ENCODE data around the gene XPC. TPM values are rescaled to one million over a fixed set of nuclear protein-coding genes. Genes with fewer than 3 reads are reported as not detected.

Gene XPC
- polyA plus RNA-seq, 1 donor from 2014 or later = 21.9 TPM

- H3K4me2 ChIP-seq (ENCODE audit: low read length) = peak overlapping the region; percentile 84
- H3K9me2 ChIP-seq (ENCODE audit: insufficient read depth, low read length) = no peaks in the 10 kb centered on the region
- TF ChIP-seq MXI1 (conservative IDR thresholded peaks at IDR 0.05; ENCODE audit: poor library complexity, severe bottlenecking) (peak; percentile 83), REST (IDR thresholded peaks at IDR 0.05; ENCODE audit: borderline replicate concordance) (no peak), TAF1 (IDR thresholded peaks at IDR 0.05; ENCODE audit: low read depth) (no peak)
- no peak overlapping the region for H3K27ac ChIP-seq (ENCODE audit: low read length)
- no peaks in the 10 kb centered on the region for H4K20me1 ChIP-seq (ENCODE audit: insufficient read depth)
- H3K4me3 ChIP-seq (ENCODE audit: low read length) = peak overlapping the region; percentile 96
- H3K27me3 ChIP-seq (ENCODE audit: insufficient read depth, low read depth, low read length) = no peaks in the 10 kb centered on the region
- H3K9ac ChIP-seq (ENCODE audit: low read length) = peak overlapping the region; percentile 72
- no peaks in the 10 kb centered on the region for H3F3A ChIP-seq (ENCODE audit: insufficient read depth, low read length, poor library complexity, severe bottlenecking)
- H3K79me2 ChIP-seq (replicated peaks; ENCODE audit: insufficient read depth, low read length) = peaks cover 37% of the 10 kb centered on the region
- H3K36me3 ChIP-seq (ENCODE audit: insufficient read depth, low read length) = peaks cover 9% of the 10 kb centered on the region
- H2AFZ ChIP-seq (ENCODE audit: low read depth, low read length) = no peak overlapping the region
- H3K9me3 ChIP-seq (ENCODE audit: low read length) = no peaks in the 10 kb centered on the region
These were observed 54.2 kb downstream of the XPC start for GRCh38 chr3:14124223-14124614.

- H3K9ac ChIP-seq (ENCODE audit: low read length) = peak overlapping the region; percentile 72
- H3K27ac ChIP-seq (ENCODE audit: low read length) = no peak overlapping the region
These were observed 54.8 kb downstream of the XPC start for GRCh38 chr3:14123308-14124222.

More at GRCh38 chr3:14123308-14124222, 54.8 kb downstream of the XPC start:
- no peaks in the 10 kb centered on the region for H3K9me3 ChIP-seq (ENCODE audit: low read length)
- H3K27me3 ChIP-seq (ENCODE audit: insufficient read depth, low read depth, low read length) = no peaks in the 10 kb centered on the region
- H3K36me3 ChIP-seq (ENCODE audit: insufficient read depth, low read length) = peaks cover 5% of the 10 kb centered on the region
- H3F3A ChIP-seq (ENCODE audit: insufficient read depth, low read length, poor library complexity, severe bottlenecking) = no peaks in the 10 kb centered on the region
- H3K79me2 ChIP-seq (replicated peaks; ENCODE audit: insufficient read depth, low read length) = peaks cover 34% of the 10 kb centered on the region
- H3K9me2 ChIP-seq (ENCODE audit: insufficient read depth, low read length) = no peaks in the 10 kb centered on the region
- no peak overlapping the region for H2AFZ ChIP-seq (ENCODE audit: low read depth, low read length)
- no peaks in the 10 kb centered on the region for H4K20me1 ChIP-seq (ENCODE audit: insufficient read depth)
- peak overlapping the region; percentile 96 for H3K4me3 ChIP-seq (ENCODE audit: low read length)
- peak overlapping the region; percentile 84 for H3K4me2 ChIP-seq (ENCODE audit: low read length)
- TF ChIP-seq TAF1 (IDR thresholded peaks at IDR 0.05; ENCODE audit: low read depth) = no peak
- TF ChIP-seq RAD21 (conservative IDR thresholded peaks at IDR 0.05) = no peak
- TF ChIP-seq SMC3 (conservative IDR thresholded peaks at IDR 0.05; ENCODE audit: poor library complexity) = no peak
- no peak for TF ChIP-seq EP300 (conservative IDR thresholded peaks at IDR 0.05; ENCODE audit: poor library complexity, severe bottlenecking)
- TF ChIP-seq POLR2AphosphoS5 (IDR thresholded peaks at IDR 0.05) = no peak
- no peak for TF ChIP-seq CTCF (IDR thresholded peaks at IDR 0.05; ENCODE audit: poor library complexity, severe bottlenecking)
- no peak for TF ChIP-seq EZH2 (IDR thresholded peaks at IDR 0.05; ENCODE audit: borderline replicate concordance, insufficient read depth, low read length, poor library complexity, severe bottlenecking)
- no peak for TF ChIP-seq REST (IDR thresholded peaks at IDR 0.05; ENCODE audit: borderline replicate concordance)
- no peak for TF ChIP-seq MXI1 (conservative IDR thresholded peaks at IDR 0.05; ENCODE audit: poor library complexity, severe bottlenecking)
